Left lung (tissue), 10 donors: ENCODE results near the gene NFIX. TPM values are rescaled to one million over a fixed set of nuclear protein-coding genes. Genes with fewer than 3 reads are reported as not detected.

Experiments used
- ATAC-seq: fragments of 200-7000 bp; cut with Tn5 transposase; one replicate; pipeline ENCODE4 v1.9.1; 2020; ENCODE audit warnings: moderate library complexity
- DNase-seq, 4 donors: peaks; one replicate each; pipeline ENCODE4 v3.0.0-alpha.2; 2013 to 2020
- H3K27ac ChIP-seq, 2 donors: fragments of 200-600 bp; sonication (generic) in 1 of 2; one replicate each; pipeline versions ENCODE4 v1.5.0 to v1.8.0; 2020 to 2021
- H3K27me3 ChIP-seq, 2 donors: fragments of 200-600 bp; sonication (generic) in 1 of 2; one replicate each; pipeline versions ENCODE4 v1.5.0 to v1.8.0; 2020 to 2021
- H3K36me3 ChIP-seq, 2 donors: fragments of 200-600 bp; sonication (generic) in 1 of 2; one replicate each; pipeline versions ENCODE4 v1.5.0 to v1.8.0; 2020 to 2021
- H3K4me1 ChIP-seq, 2 donors: fragments of 200-600 bp; one replicate each; pipeline ENCODE4 v1.8.0; 2021
- H3K4me3 ChIP-seq, 2 donors: fragments of 200-600 bp; sonication (generic) in 1 of 2; one replicate each; pipeline versions ENCODE4 v1.5.0 to v1.8.0; 2020 to 2021; ENCODE audit warnings: mild to moderate bottlenecking in 1 of 2
- H3K9me3 ChIP-seq, 2 donors: fragments of 200-600 bp; sonication (generic) in 1 of 2; one replicate each; pipeline versions ENCODE4 v1.5.0 to v1.8.0; 2020 to 2021
- intact Hi-C, 2 donors: fragments of 100-400 bp; cut with DNase I; formaldehyde crosslinking; loops; one replicate each; pipeline versions ENCODE4 v1.11.2 to v1.14.2; 2022
- polyA plus RNA-seq, 6 donors: library from polyadenylated mRNA; unstranded; fragments of 120-200 nt; gene quantifications; one replicate each; pipeline ENCODE4 v1.2.1, GENCODE V29; 2013; ENCODE audit not compliant: insufficient read length in 6 of 6
- total RNA-seq, 2 donors: library from RNA; stranded (reverse); fragmentation: NEBNext Ultra II Directional; extraction: Animal tissue kit (Norgen Biotek cat#: 25700); gene quantifications; one replicate each; pipeline ENCODE4 v1.2.1, GENCODE V29; 2021
- TF ChIP-seq, protein P1 (sequence below), 2 donors: fragments of 200-600 bp; sonication (generic) in 1 of 2; IDR thresholded peaks; one replicate each; pipeline versions ENCODE4 v1.5.0 to v1.8.0; 2021; ENCODE audit warnings: antibody characterized with exemption in 2 of 2
- donor health status: DM: no; HTN: yes; CAD: no.
- donor health status: DM: no; HTN: no; CAD: no.

NFIX gene
- total and polyA plus RNA-seq, 8 donors = 92.6 to 237 (median 123) TPM

DNA sequence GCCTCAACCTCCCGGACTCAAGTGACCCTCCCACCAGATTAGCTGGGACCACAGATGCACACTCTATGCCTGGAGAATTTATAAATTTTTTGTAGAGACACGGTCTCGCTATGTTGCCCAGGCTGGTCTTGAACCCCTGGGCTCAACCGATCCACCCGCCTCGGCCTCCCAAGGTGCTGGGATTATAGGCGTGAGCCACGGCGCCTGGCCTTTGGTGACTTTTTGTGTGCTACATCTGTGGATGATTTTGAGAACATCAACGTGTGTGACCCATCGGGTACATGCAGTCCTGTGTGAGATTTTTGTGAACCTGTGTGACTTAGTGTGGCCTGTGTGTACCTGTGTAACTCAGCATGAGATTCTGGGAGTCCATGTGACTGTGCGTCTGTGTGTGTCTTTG is 8.5 kb upstream of the NFIX start:
- Histone ChIP-seq H3K36me3 (no peaks in the 10 kb centered on the region), H3K27me3 (peaks cover 0 to 12% of the 10 kb centered on the region in 2 donors), H3K4me1 (peaks cover 0 to 21% of the 10 kb centered on the region in 2 donors), H3K9me3 (no peaks in the 10 kb centered on the region), H3K27ac (no peak overlapping the region), H3K4me3 (no peak overlapping the region)
- intact Hi-C loops = loop anchor here (5.0 to 10.0 kb wide), 2 partner anchors 106 to 108 kb away; no protein-coding TSS in a partner anchor
- TF ChIP-seq, protein P1, sequence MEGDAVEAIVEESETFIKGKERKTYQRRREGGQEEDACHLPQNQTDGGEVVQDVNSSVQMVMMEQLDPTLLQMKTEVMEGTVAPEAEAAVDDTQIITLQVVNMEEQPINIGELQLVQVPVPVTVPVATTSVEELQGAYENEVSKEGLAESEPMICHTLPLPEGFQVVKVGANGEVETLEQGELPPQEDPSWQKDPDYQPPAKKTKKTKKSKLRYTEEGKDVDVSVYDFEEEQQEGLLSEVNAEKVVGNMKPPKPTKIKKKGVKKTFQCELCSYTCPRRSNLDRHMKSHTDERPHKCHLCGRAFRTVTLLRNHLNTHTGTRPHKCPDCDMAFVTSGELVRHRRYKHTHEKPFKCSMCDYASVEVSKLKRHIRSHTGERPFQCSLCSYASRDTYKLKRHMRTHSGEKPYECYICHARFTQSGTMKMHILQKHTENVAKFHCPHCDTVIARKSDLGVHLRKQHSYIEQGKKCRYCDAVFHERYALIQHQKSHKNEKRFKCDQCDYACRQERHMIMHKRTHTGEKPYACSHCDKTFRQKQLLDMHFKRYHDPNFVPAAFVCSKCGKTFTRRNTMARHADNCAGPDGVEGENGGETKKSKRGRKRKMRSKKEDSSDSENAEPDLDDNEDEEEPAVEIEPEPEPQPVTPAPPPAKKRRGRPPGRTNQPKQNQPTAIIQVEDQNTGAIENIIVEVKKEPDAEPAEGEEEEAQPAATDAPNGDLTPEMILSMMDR (IDR thresholded peaks at IDR 0.05) = no peak
- ATAC-seq (no peak), DNase-seq (no peak)

GRCh38 chr19:12987190-12987589 is 8.1 kb upstream of the NFIX start:
- H3K27me3 ChIP-seq = peaks cover 0 to 10% of the 10 kb centered on the region in 2 donors
- no peaks in the 10 kb centered on the region for H3K36me3 ChIP-seq
- peaks cover 0 to 21% of the 10 kb centered on the region in 2 donors for H3K4me1 ChIP-seq
- no peak for DNase-seq
- TF ChIP-seq, protein P1 (IDR thresholded peaks at IDR 0.05) = no peak
- no peaks in the 10 kb centered on the region for H3K9me3 ChIP-seq
- no peak overlapping the region for H3K27ac ChIP-seq
- H3K4me3 ChIP-seq = no peak overlapping the region
- ATAC-seq = no peak
- intact Hi-C loops = loop anchor here (5.0 to 10.0 kb wide), 2 partner anchors 105 to 108 kb away; no protein-coding TSS in a partner anchor

DNA sequence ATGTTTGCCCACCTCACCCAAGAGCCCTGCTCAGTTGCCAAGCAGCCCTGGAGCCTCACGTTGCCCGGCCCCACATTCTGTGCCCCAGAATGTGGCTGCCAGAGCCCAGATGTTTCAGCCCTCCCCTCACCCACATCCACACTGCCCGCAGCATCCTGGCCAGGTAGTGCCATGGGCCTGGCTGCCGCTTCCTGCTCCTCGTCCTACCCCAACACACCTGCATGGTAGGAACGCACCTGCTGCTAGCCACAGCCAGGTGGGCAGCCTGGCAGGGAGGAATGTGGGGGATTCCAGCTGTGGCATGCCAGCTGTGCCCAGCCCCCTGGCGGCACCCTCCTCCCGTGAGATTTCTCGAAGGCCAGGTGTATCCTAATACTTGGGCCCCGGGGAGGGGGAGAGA is 7.5 kb upstream of the NFIX start:
- H3K27me3 ChIP-seq = peaks cover 0 to 4% of the 10 kb centered on the region in 2 donors
- no peak overlapping the region for H3K27ac ChIP-seq
- no peaks in the 10 kb centered on the region for H3K36me3 ChIP-seq
- H3K4me3 ChIP-seq = no peak overlapping the region
- intact Hi-C loops = loop anchor here (5.0 to 10.0 kb wide), 2 partner anchors 105 to 107 kb away; no protein-coding TSS in a partner anchor
- TF ChIP-seq, protein P1 (IDR thresholded peaks at IDR 0.05) = no peak
- no peaks in the 10 kb centered on the region for H3K9me3 ChIP-seq
- DNase-seq (no peak), ATAC-seq (no peak)
- H3K4me1 ChIP-seq = peaks cover 0 to 20% of the 10 kb centered on the region in 2 donors

DNA sequence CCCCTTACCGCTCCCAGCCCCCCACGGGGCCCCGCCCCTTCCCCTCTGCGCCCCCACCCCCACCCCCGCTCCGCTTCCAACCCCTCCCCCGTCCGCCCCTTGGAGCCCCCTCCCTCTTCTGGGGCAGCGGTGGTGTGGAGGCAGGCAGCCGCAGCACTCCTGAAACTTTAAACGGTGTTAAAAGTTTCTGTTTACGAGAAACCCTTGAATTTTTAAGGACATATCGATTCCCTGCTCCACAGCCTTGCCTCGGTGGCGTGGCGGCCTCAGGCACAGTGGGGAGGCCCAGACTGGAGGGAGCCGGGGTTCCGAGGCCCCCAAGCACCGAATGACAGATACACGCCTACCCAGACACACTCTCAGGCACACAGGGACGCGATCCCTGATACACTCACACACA is 4.8 kb upstream of the NFIX start:
- Histone ChIP-seq H3K4me3 (no peak overlapping the region), H3K4me1 (peaks cover 0 to 3% of the 10 kb centered on the region in 2 donors), H3K36me3 (no peaks in the 10 kb centered on the region), H3K27ac (no peak overlapping the region), H3K27me3 (peaks cover 0 to 7% of the 10 kb centered on the region in 2 donors), H3K9me3 (no peaks in the 10 kb centered on the region)
- no peak for DNase-seq
- TF ChIP-seq, protein P1 (IDR thresholded peaks at IDR 0.05) = no peak
- intact Hi-C loops = loop anchor here in 1 of 2 donors (10.0 kb wide), 1 partner anchor 64 kb away; no protein-coding TSS in a partner anchor
- ATAC-seq = no peak

DNA sequence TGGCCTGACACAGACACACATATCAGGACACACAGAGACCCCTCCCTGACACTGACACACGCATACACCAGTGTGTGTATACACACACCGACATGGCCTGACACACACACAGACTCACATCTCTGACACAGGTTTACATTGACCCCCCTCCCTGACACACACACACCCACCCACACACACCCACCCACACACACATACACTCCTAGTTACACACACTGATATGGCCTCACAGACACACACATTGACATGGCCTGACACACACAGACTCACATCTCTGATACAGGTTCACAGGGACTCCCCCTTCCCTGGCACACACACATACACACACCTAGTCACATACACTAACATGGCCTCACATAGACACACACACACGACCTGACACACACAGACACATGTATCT is 4.4 kb upstream of the NFIX start:
- intact Hi-C loops = loop anchor here in 1 of 2 donors (10.0 kb wide), 1 partner anchor 64 kb away; no protein-coding TSS in a partner anchor
- peaks cover 0 to 8% of the 10 kb centered on the region in 2 donors for H3K27me3 ChIP-seq
- no peaks in the 10 kb centered on the region for H3K36me3 ChIP-seq
- no peak for ATAC-seq
- no peak overlapping the region for H3K4me3 ChIP-seq
- H3K4me1 ChIP-seq = peaks cover 0 to 3% of the 10 kb centered on the region in 2 donors
- TF ChIP-seq, protein P1 (IDR thresholded peaks at IDR 0.05) = no peak
- no peak for DNase-seq
- H3K27ac ChIP-seq = no peak overlapping the region
- no peaks in the 10 kb centered on the region for H3K9me3 ChIP-seq
